SU-DHL-6 (cell line): ENCODE results near the gene RIMBP2.

ENCODE experiments used
- H2AFZ ChIP-seq: fragments of 200-600 bp; sonication (generic); 2 replicates; pipeline ENCODE4 v1.6.1; 2014; ENCODE audit warnings: low read depth, mild to moderate bottlenecking, moderate library complexity, mixed read lengths, antibody characterized with exemption, low read length; ENCODE audit not compliant: severe bottlenecking
- H3F3A ChIP-seq: fragments of 200-600 bp; shearing (Covaris generic); 2 replicates; pipeline ENCODE4 v1.6.0; 2016; ENCODE audit warnings: antibody characterized with exemption, mild to moderate bottlenecking; ENCODE audit not compliant: insufficient read depth
- H3K27ac ChIP-seq: fragments of 200-600 bp; sonication (generic); 2 replicates; pipeline ENCODE4 v1.5.1; 2016; ENCODE audit warnings: low read depth, mild to moderate bottlenecking, low read length, moderate library complexity, mixed read lengths
- H3K27me3 ChIP-seq: fragments of 200-600 bp; sonication (generic), shearing (Covaris generic); 2 replicates; pipeline ENCODE4 v1.6.0; 2014; ENCODE audit warnings: mild to moderate bottlenecking, low read length
- H3K36me3 ChIP-seq: fragments of 200-600 bp; sonication (generic); 2 replicates; pipeline ENCODE4 v1.6.1; 2014; ENCODE audit warnings: mild to moderate bottlenecking, low read length, mixed read lengths
- H3K4me2 ChIP-seq: fragments of 300-600, 200-600 bp; shearing (Covaris generic), sonication (generic); 2 replicates; pipeline ENCODE4 v1.6.0; 2014; ENCODE audit warnings: low read length, low read depth, mild to moderate bottlenecking; ENCODE audit not compliant: poor library complexity, severe bottlenecking
- H3K4me3 ChIP-seq: fragments of 200-600 bp; sonication (generic); 2 replicates; pipeline ENCODE4 v1.5.1; 2014; ENCODE audit warnings: antibody characterized with exemption, low read length, mild to moderate bottlenecking, mixed read lengths; ENCODE audit not compliant: insufficient read depth, poor library complexity, severe bottlenecking
- H3K79me2 ChIP-seq: fragments of 200-600 bp; sonication (generic); 2 replicates; pipeline ENCODE4 v1.6.1; 2014; ENCODE audit warnings: mild to moderate bottlenecking, low read length, moderate library complexity; ENCODE audit not compliant: insufficient read depth
- H3K9ac ChIP-seq: fragments of 200-600 bp; sonication (generic); 2 replicates; pipeline ENCODE4 v1.7.0; 2014; ENCODE audit warnings: mild to moderate bottlenecking, low read length
- H3K9me2 ChIP-seq: fragments of 200-600 bp; sonication (generic); replicated peaks from 2 replicates; pipeline ENCODE4 v1.6.1; 2014; ENCODE audit warnings: low read length; ENCODE audit not compliant: insufficient read depth
- H3K9me3 ChIP-seq: fragments of 200-600 bp; sonication (generic); 2 replicates; pipeline ENCODE4 v1.6.1; 2014; ENCODE audit warnings: low read length, mixed read lengths; ENCODE audit not compliant: insufficient read depth
- H4K20me1 ChIP-seq: fragments of 200-600 bp; sonication (generic); 2 replicates; pipeline ENCODE4 v1.6.1; 2014; ENCODE audit warnings: low read depth, mild to moderate bottlenecking, antibody characterized with exemption, low read length, moderate library complexity, mixed read lengths
- CTCF ChIP-seq: fragments of 200-600 bp; sonication (generic); IDR thresholded peaks from one replicate; pipeline ENCODE4 v1.5.1; 2017; ENCODE audit warnings: antibody characterized with exemption, mild to moderate bottlenecking, low read length, moderate library complexity; ENCODE audit not compliant: insufficient read depth, poor library complexity, severe bottlenecking
- EZH2phosphoT487 ChIP-seq: fragments of 200-600 bp; sonication (generic), shearing (Covaris generic); conservative IDR thresholded peaks from 2 replicates; pipeline ENCODE4 v1.6.1; 2018; ENCODE audit warnings: mild to moderate bottlenecking, antibody characterized with exemption, low read length, moderate library complexity, mixed read lengths

The RIMBP2 gene

GRCh38 chr12:130498589-130499385, 217.3 kb downstream of the RIMBP2 start:
- Histone ChIP-seq H3K79me2 (no peaks in the 10 kb centered on the region), H3K9me2 (no peaks in the 10 kb centered on the region), H4K20me1 (no peaks in the 10 kb centered on the region), H3K4me2 (no peak overlapping the region), H3F3A (no peaks in the 10 kb centered on the region), H3K4me3 (no peak overlapping the region), H3K27me3 (no peaks in the 10 kb centered on the region), H2AFZ (no peak overlapping the region), H3K9me3 (no peaks in the 10 kb centered on the region), H3K27ac (no peak overlapping the region), H3K36me3 (no peaks in the 10 kb centered on the region), H3K9ac (no peak overlapping the region)
- no peak for TF ChIP-seq CTCF
- TF ChIP-seq EZH2phosphoT487, result no peak

- no peak overlapping the region for H3K9ac ChIP-seq
- H3K27me3 ChIP-seq, result no peaks in the 10 kb centered on the region
- no peaks in the 10 kb centered on the region for H3K9me3 ChIP-seq
- H3K36me3 ChIP-seq, result no peaks in the 10 kb centered on the region
- no peaks in the 10 kb centered on the region for H3F3A ChIP-seq
- no peak overlapping the region for H3K4me3 ChIP-seq
- no peaks in the 10 kb centered on the region for H4K20me1 ChIP-seq
- H3K79me2 ChIP-seq, result no peaks in the 10 kb centered on the region
- no peak overlapping the region for H2AFZ ChIP-seq
- H3K4me2 ChIP-seq, result no peak overlapping the region
- TF ChIP-seq EZH2phosphoT487, result no peak
- no peak for TF ChIP-seq CTCF
- no peak overlapping the region for H3K27ac ChIP-seq
- H3K9me2 ChIP-seq, result no peaks in the 10 kb centered on the region
Observed at GRCh38 chr12:130497991-130498390, 218.1 kb downstream of the RIMBP2 start.

GRCh38 chr12:130497321-130497720, 218.8 kb downstream of the RIMBP2 start:
- H3K4me3 ChIP-seq, result no peak overlapping the region
- no peak overlapping the region for H3K27ac ChIP-seq
- H3K36me3 ChIP-seq, result no peaks in the 10 kb centered on the region
- H3F3A ChIP-seq, result no peaks in the 10 kb centered on the region
- TF ChIP-seq CTCF, result no peak
- no peak for TF ChIP-seq EZH2phosphoT487
- no peaks in the 10 kb centered on the region for H3K9me3 ChIP-seq
- H3K27me3 ChIP-seq, result no peaks in the 10 kb centered on the region
- H3K4me2 ChIP-seq, result no peak overlapping the region
- H4K20me1 ChIP-seq, result no peaks in the 10 kb centered on the region
- no peaks in the 10 kb centered on the region for H3K9me2 ChIP-seq
- no peak overlapping the region for H3K9ac ChIP-seq
- H3K79me2 ChIP-seq, result no peaks in the 10 kb centered on the region
- no peak overlapping the region for H2AFZ ChIP-seq
